Gastroesophageal sphincter (tissue), 4 donors: ENCODE measurements around the gene SETBP1. TPM values are rescaled to one million over a fixed set of nuclear protein-coding genes. Genes with fewer than 3 reads are reported as not detected.

Experiments
- ATAC-seq: fragments of 150-250 bp; one replicate; pipeline ENCODE4 v1.9.1; 2016; ENCODE audit warnings: mild to moderate bottlenecking, moderate library complexity
- H3K27ac ChIP-seq, 4 donors: fragments of 200-600 bp; sonication (generic) in 3 of 4; 1 replicate in 3 of 4; 2 replicates in 1 of 4; pipeline ENCODE4 v1.5.1; 2016 to 2019
- H3K27me3 ChIP-seq: fragments of 200-600 bp; sonication (generic); one replicate; pipeline ENCODE4 v1.5.1; 2019
- H3K36me3 ChIP-seq, 2 donors: fragments of 200-600 bp; sonication (generic); one replicate each; pipeline ENCODE4 v1.5.1; 2019; ENCODE audit warnings: control low read depth in 1 of 2
- H3K4me1 ChIP-seq, 3 donors: fragments of 200-600 bp; sonication (generic); 1 replicate in 2 of 3; 2 replicates in 1 of 3; pipeline ENCODE4 v1.5.1; 2016 to 2019; ENCODE audit warnings: control low read depth in 2 of 3
- H3K4me3 ChIP-seq, 2 donors: fragments of 200-600 bp; sonication (generic); one replicate each; pipeline ENCODE4 v1.5.1; 2019; ENCODE audit warnings: mild to moderate bottlenecking in 1 of 2, moderate library complexity in 1 of 2
- H3K9me3 ChIP-seq, 3 donors: fragments of 200-600 bp; sonication (generic); one replicate each; pipeline ENCODE4 v1.5.1; 2017 to 2019; ENCODE audit warnings: control low read depth in 2 of 3
- EP300 ChIP-seq: sonication (generic); formaldehyde crosslinking; IDR thresholded peaks from one replicate; pipeline ENCODE4 v1.6.1; 2017; ENCODE audit warnings: antibody characterized with exemption, mild to moderate bottlenecking
- POLR2A ChIP-seq, 2 donors: fragments of 450-650 bp; IDR thresholded peaks; one replicate each; pipeline ENCODE4 v1.6.1; 2017; ENCODE audit warnings: antibody characterized with exemption in 2 of 2, mild to moderate bottlenecking in 2 of 2, moderate library complexity in 1 of 2
- POLR2AphosphoS5 ChIP-seq: sonication (generic); formaldehyde crosslinking; IDR thresholded peaks from one replicate; pipeline ENCODE4 v1.6.1; 2017; ENCODE audit warnings: antibody characterized with exemption
- WGBS, 2 donors: methylation state at CpG; one replicate each; pipeline ENCODE4 v1.1.5; 2018; ENCODE audit warnings: low coverage in 1 of 2; 5-methylcytosine and 5-hydroxymethylcytosine counted together
- total RNA-seq, 4 donors: library from RNA; depleted of rRNA; stranded (reverse); fragments of >200 nt; gene quantifications; one replicate each; pipeline ENCODE4 v1.1.0, GENCODE V29; 2016
- TF ChIP-seq, protein P1 (sequence below), 4 experiments: fragments of 200-600 bp in 2 of 4; fragments of 450-650 bp in 2 of 4; sonication (generic) in 1 of 4; IDR thresholded peaks; one replicate each; pipeline ENCODE4 v1.5.1; 2017 to 2019; ENCODE audit warnings: antibody characterized with exemption in 4 of 4, mild to moderate bottlenecking in 2 of 4, moderate library complexity in 2 of 4

The SETBP1 gene
- total RNA-seq, 4 donors from 2014 or later, result 42.5 to 87.6 (median 67.8) TPM

DNA sequence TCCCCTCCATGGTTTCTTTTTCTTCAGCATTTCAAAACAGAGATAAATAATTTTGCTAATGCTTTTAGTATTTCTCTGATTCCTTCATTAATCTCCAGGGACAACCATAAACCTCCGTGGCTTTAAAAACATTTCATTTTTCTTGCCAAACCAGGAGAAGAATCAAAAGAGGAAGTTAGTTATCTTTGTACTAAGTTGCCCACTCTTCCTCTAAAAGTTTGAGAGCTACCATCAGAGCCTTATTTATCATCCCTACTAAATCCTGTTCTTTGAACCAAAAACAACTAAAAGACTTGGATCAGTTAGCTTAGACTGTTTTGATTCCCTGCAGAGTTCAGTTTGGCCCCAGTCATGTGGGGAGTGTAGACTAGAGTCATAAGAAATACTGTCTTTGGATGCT, 208.4 kb downstream of the SETBP1 start:
- H3K4me3 ChIP-seq, result no peak overlapping the region
- 0 to 25% methylated on average over 1 of the region's 1 CpG for WGBS, 2 donors
- ATAC-seq, result no peak
- TF ChIP-seq POLR2AphosphoS5, result no peak
- no peak for TF ChIP-seq EP300
- TF ChIP-seq, protein P1, sequence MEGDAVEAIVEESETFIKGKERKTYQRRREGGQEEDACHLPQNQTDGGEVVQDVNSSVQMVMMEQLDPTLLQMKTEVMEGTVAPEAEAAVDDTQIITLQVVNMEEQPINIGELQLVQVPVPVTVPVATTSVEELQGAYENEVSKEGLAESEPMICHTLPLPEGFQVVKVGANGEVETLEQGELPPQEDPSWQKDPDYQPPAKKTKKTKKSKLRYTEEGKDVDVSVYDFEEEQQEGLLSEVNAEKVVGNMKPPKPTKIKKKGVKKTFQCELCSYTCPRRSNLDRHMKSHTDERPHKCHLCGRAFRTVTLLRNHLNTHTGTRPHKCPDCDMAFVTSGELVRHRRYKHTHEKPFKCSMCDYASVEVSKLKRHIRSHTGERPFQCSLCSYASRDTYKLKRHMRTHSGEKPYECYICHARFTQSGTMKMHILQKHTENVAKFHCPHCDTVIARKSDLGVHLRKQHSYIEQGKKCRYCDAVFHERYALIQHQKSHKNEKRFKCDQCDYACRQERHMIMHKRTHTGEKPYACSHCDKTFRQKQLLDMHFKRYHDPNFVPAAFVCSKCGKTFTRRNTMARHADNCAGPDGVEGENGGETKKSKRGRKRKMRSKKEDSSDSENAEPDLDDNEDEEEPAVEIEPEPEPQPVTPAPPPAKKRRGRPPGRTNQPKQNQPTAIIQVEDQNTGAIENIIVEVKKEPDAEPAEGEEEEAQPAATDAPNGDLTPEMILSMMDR (IDR thresholded peaks at IDR 0.05), result no peak
- TF ChIP-seq POLR2A (IDR thresholded peaks at IDR 0.05), result no peak
- H3K27me3 ChIP-seq, result no peaks in the 10 kb centered on the region
- H3K9me3 ChIP-seq, result no peaks in the 10 kb centered on the region
- no peaks in the 10 kb centered on the region for H3K36me3 ChIP-seq
- peaks cover 0 to 35% (median 7%) of the 10 kb centered on the region in 3 donors for H3K4me1 ChIP-seq
- H3K27ac ChIP-seq, result no peak overlapping the region

DNA sequence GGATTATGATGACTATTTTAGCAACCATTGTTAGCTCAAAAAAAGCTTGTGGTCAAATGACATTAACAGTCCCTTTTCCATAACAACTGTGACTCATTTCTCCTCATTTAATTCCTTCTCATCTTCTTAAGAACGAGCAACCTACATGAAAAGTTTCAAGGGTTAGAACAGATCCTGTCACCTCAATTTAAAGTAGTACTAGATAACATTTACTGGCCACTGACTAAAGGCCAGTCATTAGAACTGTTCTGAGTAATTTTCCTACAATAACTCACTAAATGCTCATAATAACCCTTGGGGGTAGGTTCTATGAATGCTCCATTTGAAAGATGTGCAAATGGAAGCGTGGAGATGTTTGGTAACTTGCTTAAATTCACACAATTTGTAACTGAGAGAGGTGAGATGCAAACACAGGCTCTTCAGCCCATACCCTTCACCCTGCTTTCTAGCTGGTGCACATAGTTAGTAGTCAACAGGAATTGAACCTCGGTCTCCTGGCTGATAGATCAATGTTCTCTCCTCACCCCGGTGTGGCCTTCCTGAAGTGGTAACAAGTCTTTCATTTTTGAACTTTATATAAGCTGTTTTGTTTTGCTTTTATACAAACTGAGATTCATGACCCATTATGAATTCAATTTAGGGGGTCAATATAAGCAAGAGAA, 212.5 kb downstream of the SETBP1 start:
- no peak for ATAC-seq
- no peak overlapping the region for H3K27ac ChIP-seq

DNA sequence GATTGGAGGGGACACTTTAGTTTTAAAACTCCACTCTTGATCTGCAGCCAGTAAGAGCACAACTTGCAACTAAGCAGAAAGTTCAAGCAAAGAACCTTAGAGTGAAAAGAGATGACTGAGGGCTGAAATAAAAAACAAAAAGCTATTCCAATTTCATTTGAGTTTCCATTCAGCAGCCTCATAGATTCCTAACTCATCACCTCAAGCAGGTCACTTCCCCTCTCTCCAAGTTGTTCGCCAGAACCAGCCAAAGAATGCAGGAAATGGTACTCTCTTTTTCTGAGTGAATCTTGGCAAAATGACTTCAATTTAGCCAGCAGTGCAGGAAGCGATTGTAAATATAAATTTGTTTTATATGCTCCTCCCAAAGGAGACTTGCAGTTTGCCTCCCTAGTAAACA, 213.3 kb downstream of the SETBP1 start:
- no peak for ATAC-seq
- Histone ChIP-seq H3K4me3 (no peak overlapping the region), H3K36me3 (no peaks in the 10 kb centered on the region), H3K27ac (no peak overlapping the region), H3K27me3 (no peaks in the 10 kb centered on the region), H3K4me1 (peaks cover 0 to 28% (median 5%) of the 10 kb centered on the region in 3 donors), H3K9me3 (no peaks in the 10 kb centered on the region)
- TF ChIP-seq POLR2A (IDR thresholded peaks at IDR 0.05), result no peak
- no peak for TF ChIP-seq POLR2AphosphoS5
- no peak for TF ChIP-seq EP300
- TF ChIP-seq, protein P1 (IDR thresholded peaks at IDR 0.05), result no peak
- WGBS, 2 donors, result 42 to 44% methylated on average over 2 of the region's 2 CpGs

More for the DNA sequence above, 212.5 kb downstream of the SETBP1 start:
- H3K9me3 ChIP-seq, result no peaks in the 10 kb centered on the region
- no peak overlapping the region for H3K4me3 ChIP-seq
- TF ChIP-seq POLR2AphosphoS5 (no peak), POLR2A (IDR thresholded peaks at IDR 0.05) (no peak), EP300 (no peak)
- TF ChIP-seq, protein P1 (IDR thresholded peaks at IDR 0.05), result no peak
- H3K4me1 ChIP-seq, result peaks cover 0 to 28% (median 7%) of the 10 kb centered on the region in 3 donors
- WGBS, 2 donors, result 76 to 80% methylated on average over 4 of the region's 4 CpGs
- H3K27me3 ChIP-seq, result no peaks in the 10 kb centered on the region
- H3K36me3 ChIP-seq, result no peaks in the 10 kb centered on the region

DNA sequence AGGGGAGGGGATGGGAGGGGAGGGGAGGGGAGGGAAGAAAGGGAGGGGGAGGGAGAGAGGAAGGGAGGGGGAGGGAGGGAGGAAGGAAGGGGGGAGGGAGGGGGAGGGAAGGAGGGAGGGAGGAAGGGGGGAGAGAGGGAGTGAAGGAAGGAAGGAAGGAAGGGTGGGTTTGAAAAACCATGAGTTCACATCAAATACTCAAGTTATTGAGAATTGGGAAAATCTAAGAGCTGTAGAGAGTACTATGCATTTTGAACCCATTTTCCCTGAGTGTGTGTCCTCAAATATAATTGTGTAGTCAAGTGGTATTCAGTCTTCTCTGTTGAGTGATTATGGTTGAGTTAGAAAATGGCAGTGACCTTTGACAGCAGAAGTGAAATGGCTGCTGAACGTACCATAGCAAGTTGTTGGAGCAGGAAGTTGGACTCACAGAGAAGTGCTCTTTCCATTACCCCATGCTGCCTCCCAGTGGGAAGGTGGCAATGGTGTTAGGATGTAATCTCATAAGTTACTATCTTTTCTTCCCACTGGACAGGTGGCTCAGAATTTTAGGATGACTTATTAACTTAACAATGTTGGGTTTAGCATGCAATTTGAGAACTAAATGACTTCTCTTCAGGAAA, 214.6 kb downstream of the SETBP1 start:
- TF ChIP-seq, protein P1 (IDR thresholded peaks at IDR 0.05), result peak; percentile 14 to 51 (median 29)
- TF ChIP-seq EP300 (no peak), POLR2AphosphoS5 (no peak)
- Histone ChIP-seq H3K27me3 (no peaks in the 10 kb centered on the region), H3K4me3 (no peak overlapping the region), H3K36me3 (no peaks in the 10 kb centered on the region), H3K9me3 (no peaks in the 10 kb centered on the region), H3K27ac (no peak overlapping the region), H3K4me1 (peaks cover 0 to 31% (median 5%) of the 10 kb centered on the region in 3 donors)
- no peak for ATAC-seq
- WGBS, 2 donors, result 0% methylated on average over 1 of the region's 1 CpG; no CpG with 5 or more reads in 1 of the 2 donors

DNA sequence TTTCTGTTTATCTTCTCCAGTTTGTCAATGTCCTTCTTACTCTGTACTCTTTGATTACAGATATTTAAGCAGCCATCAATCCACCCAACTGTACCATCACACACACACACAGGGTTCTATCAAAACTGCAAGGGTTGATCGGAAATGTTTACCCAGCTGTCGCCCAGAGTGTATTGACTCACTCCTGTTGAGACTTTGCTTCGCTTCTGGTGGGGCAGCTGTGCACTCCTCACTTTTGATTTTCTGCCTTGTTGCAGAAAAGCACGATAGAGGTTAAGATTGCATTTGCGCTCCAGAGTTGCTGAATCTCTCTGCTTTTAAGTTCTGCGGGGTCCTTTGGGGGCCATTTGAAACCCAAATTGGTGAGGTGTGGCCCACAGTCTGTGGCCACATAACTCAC, 216.2 kb downstream of the SETBP1 start:
- Histone ChIP-seq H3K4me1 (peaks cover 0 to 39% (median 5%) of the 10 kb centered on the region in 3 donors), H3K36me3 (no peaks in the 10 kb centered on the region), H3K9me3 (no peaks in the 10 kb centered on the region), H3K27me3 (no peaks in the 10 kb centered on the region), H3K4me3 (no peak overlapping the region), H3K27ac (no peak overlapping the region)
- WGBS, 2 donors, result 87 to 91% methylated on average over 5 to 6 of the region's 6 CpGs
- ATAC-seq, result no peak
- TF ChIP-seq POLR2AphosphoS5 (no peak), POLR2A (IDR thresholded peaks at IDR 0.05) (no peak), EP300 (no peak)
- TF ChIP-seq, protein P1 (IDR thresholded peaks at IDR 0.05), result no peak
